Stimulated activated CD4-positive, alpha-beta T cell treated with anti-CD3 and anti-CD28 coated beads, Interleukin-4, amount 100 ng/mL, for 1 hour (primary cell): ENCODE results near the gene MASP2.
"Not testable (repeated sequence)": the region's sequence is repeated elsewhere in the genome, so short reads cannot be mapped to it uniquely, and the experiment has no call there.

Source experiments
- DNase-seq: peaks from one replicate; pipeline ENCODE4 v3.0.0-alpha.2; 2020

Gene MASP2

GRCh38 chr1:11046625-11047365, at the start of gene MASP2:
TSS of gene MASP2 (minus strand) at chr1:11047239. CDS start at chr1:11047207, 32 bp downstream.
- no peak for DNase-seq

- DNase-seq, result not testable (repeated sequence)
Measured at GRCh38 chr1:11083784-11084183, 36.7 kb upstream of the MASP2 start.

- no peak for DNase-seq
Measured at GRCh38 chr1:11080931-11081330, 33.9 kb upstream of the MASP2 start.

- DNase-seq, result no peak
Measured at GRCh38 chr1:11078631-11079030, 31.6 kb upstream of the MASP2 start.

GRCh38 chr1:11073398-11073797, 26.4 kb upstream of the MASP2 start:
- DNase-seq, result not testable (repeated sequence)

GRCh38 chr1:11072216-11072917, 25.3 kb upstream of the MASP2 start:
- no peak for DNase-seq

GRCh38 chr1:11071463-11072215, 24.6 kb upstream of the MASP2 start:
- DNase-seq, result no peak

- no peak for DNase-seq
Measured at GRCh38 chr1:11070876-11071275, 23.8 kb upstream of the MASP2 start.

- DNase-seq, result no peak
Measured at GRCh38 chr1:11068600-11069473, 21.8 kb upstream of the MASP2 start.

- no peak for DNase-seq
Measured at GRCh38 chr1:11067716-11068599, 20.9 kb upstream of the MASP2 start.

GRCh38 chr1:11065796-11066195, 18.8 kb upstream of the MASP2 start:
- no peak for DNase-seq

GRCh38 chr1:11064942-11065341, 17.9 kb upstream of the MASP2 start:
- DNase-seq, result no peak

GRCh38 chr1:11063937-11064537, 17.0 kb upstream of the MASP2 start:
- not testable (repeated sequence) for DNase-seq

GRCh38 chr1:11062965-11063401, 15.9 kb upstream of the MASP2 start:
- no peak for DNase-seq

GRCh38 chr1:11061652-11062365, 14.8 kb upstream of the MASP2 start:
- DNase-seq, result no peak

GRCh38 chr1:11059968-11060830, 13.2 kb upstream of the MASP2 start, which contains the start of gene SRM:
TSS of gene SRM (minus strand) at chr1:11060018. CDS start at chr1:11059943, 75 bp downstream.
- peak; percentile 93 for DNase-seq

- DNase-seq, result peak; percentile 41
Measured at GRCh38 chr1:11059155-11059967, 12.3 kb upstream of the MASP2 start.

GRCh38 chr1:11058595-11059154, 11.6 kb upstream of the MASP2 start:
- no peak for DNase-seq
